ENCODE measurements around the gene RGS6.

DNA sequence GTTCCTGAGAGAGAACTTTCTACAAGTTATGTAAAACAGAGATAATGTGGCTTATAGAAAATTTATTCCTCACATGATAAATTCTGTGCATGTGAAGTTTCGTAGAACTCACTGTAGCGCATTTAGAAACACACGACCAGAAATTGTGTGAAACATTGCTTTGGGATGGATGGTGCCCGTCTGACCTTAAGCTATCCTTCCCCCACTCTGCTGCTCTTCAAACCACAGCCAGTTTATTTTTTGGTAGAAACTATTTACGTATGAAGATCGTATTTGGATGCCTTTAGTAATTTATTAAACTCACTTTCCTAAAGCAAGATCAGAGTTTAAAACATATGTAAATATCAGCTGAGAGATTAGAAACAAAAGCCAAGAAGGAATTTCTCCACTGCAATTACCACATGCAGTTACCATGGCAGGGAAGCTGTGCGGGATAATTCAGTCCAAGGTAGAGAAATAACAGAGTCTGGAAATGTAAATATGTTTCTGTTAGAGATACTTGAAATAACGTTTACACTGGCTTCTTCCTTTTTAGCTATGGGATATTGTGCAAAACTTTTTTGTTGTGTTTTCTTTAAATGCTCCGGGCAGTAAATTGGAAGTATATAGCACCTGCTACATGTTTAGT, 382.7 kb downstream of the RGS6 start:
- TF ChIP-seq, protein P1, sequence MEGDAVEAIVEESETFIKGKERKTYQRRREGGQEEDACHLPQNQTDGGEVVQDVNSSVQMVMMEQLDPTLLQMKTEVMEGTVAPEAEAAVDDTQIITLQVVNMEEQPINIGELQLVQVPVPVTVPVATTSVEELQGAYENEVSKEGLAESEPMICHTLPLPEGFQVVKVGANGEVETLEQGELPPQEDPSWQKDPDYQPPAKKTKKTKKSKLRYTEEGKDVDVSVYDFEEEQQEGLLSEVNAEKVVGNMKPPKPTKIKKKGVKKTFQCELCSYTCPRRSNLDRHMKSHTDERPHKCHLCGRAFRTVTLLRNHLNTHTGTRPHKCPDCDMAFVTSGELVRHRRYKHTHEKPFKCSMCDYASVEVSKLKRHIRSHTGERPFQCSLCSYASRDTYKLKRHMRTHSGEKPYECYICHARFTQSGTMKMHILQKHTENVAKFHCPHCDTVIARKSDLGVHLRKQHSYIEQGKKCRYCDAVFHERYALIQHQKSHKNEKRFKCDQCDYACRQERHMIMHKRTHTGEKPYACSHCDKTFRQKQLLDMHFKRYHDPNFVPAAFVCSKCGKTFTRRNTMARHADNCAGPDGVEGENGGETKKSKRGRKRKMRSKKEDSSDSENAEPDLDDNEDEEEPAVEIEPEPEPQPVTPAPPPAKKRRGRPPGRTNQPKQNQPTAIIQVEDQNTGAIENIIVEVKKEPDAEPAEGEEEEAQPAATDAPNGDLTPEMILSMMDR (IDR thresholded peaks at IDR 0.05), result no peak
- no peak for TF ChIP-seq POLR2A (IDR thresholded peaks at IDR 0.05)

Data from thyroid gland (tissue), 4 donors.